Panc1 (cell line): ENCODE measurements around the gene ADIRF. TPM values are rescaled to one million over a fixed set of nuclear protein-coding genes. Genes with fewer than 3 reads are reported as not detected.
"Not testable (repeated sequence)": the region's sequence is repeated elsewhere in the genome, so short reads cannot be mapped to it uniquely, and the experiment has no call there.

ENCODE experiments used
- ATAC-seq: fragments of 200-7000 bp; cut with Tn5 transposase; 2 replicates; pipeline ENCODE4 v1.9.1; 2020; ENCODE audit warnings: mild to moderate bottlenecking, moderate library complexity
- BruUV-seq: library from RNA; stranded (reverse); fragments of 400-500 nt; replicated peaks from 2 replicates; lab custom pipeline; 2021; lab: Mats Ljungman, UMichigan
- CTCF ChIA-PET: fragments of 300-600 bp; sonication (Branson Sonifier 250); formaldehyde crosslinking; loops from one replicate; lab custom pipeline; 2022; ENCODE audit warnings: antibody characterized with exemption; lab: Charles Lee
- POLR2A ChIA-PET: fragments of 300-600 bp; sonication (Branson Sonifier 250); formaldehyde crosslinking; loops from one replicate; lab custom pipeline; 2022; ENCODE audit warnings: antibody characterized with exemption; lab: Charles Lee
- DNase-seq: peaks from one replicate; pipeline ENCODE4 v3.0.0-alpha.2; 2010; ENCODE audit warnings: low read depth, low spot score
- H3K27ac ChIP-seq: 2 replicates; pipeline ENCODE4 v1.5.1; 2011; ENCODE audit warnings: mild to moderate bottlenecking, low read length, inconsistent platforms
- H3K27me3 ChIP-seq: fragments of 200-500 bp; sonication (Bioruptor generic); 2 replicates; pipeline ENCODE4 v1.6.0; 2014; ENCODE audit warnings: low read length, inconsistent platforms; ENCODE audit not compliant: control insufficient read depth, insufficient read depth
- H3K36me3 ChIP-seq: fragments of 200-500 bp; sonication (Bioruptor generic); 2 replicates; pipeline ENCODE4 v1.5.1; 2014; ENCODE audit warnings: inconsistent platforms, mild to moderate bottlenecking, low read length, moderate library complexity; ENCODE audit not compliant: control insufficient read depth, insufficient read depth
- H3K4me1 ChIP-seq: 2 replicates; pipeline ENCODE4 v1.5.1; 2011; ENCODE audit warnings: inconsistent platforms, mild to moderate bottlenecking, low read length, moderate library complexity; ENCODE audit not compliant: control insufficient read depth, insufficient read depth
- H3K4me3 ChIP-seq, 2 experiments: 2 replicates each; pipeline ENCODE4 v1.5.1; 2011 to 2012; ENCODE audit warnings: low read depth in 2 of 2, low read length in 2 of 2, mild to moderate bottlenecking in 2 of 2, inconsistent platforms in 1 of 2, moderate library complexity in 1 of 2
- H3K9me3 ChIP-seq: fragments of 200-500 bp; sonication (Bioruptor generic); 2 replicates; pipeline ENCODE4 v1.5.1; 2014; ENCODE audit warnings: low read depth, mild to moderate bottlenecking, inconsistent platforms, low read length, moderate library complexity; ENCODE audit not compliant: control insufficient read depth, insufficient read depth
- CTCF ChIP-seq: fragments of 450-650 bp; IDR thresholded peaks from 2 replicates; pipeline ENCODE4 v1.5.1; 2017; ENCODE audit warnings: mild to moderate bottlenecking
- POLR2AphosphoS5 ChIP-seq: IDR thresholded peaks from 2 replicates; pipeline ENCODE4 v1.6.1; 2012; ENCODE audit warnings: mild to moderate bottlenecking, low read depth, low read length, moderate library complexity
- REST ChIP-seq, 2 experiments: IDR thresholded peaks; 2 replicates each; pipeline ENCODE4 v1.6.1; 2011 to 2012; ENCODE audit warnings: low read depth in 2 of 2, control low read depth in 1 of 2, low read length in 1 of 2, mild to moderate bottlenecking in 1 of 2, moderate library complexity in 1 of 2; ENCODE audit not compliant: insufficient read depth in 1 of 2
- SIN3A ChIP-seq: IDR thresholded peaks from 2 replicates; pipeline ENCODE4 v1.6.1; 2012; ENCODE audit warnings: low read depth, mild to moderate bottlenecking, low read length, moderate library complexity, borderline replicate concordance; ENCODE audit not compliant: insufficient read depth
- TCF7L2 ChIP-seq: IDR thresholded peaks from 2 replicates; pipeline ENCODE4 v1.6.1; 2011; ENCODE audit warnings: mild to moderate bottlenecking, low read depth, low read length, inconsistent platforms
- in situ Hi-C: cut with HindIII; loops from 2 replicates; pipeline ENCODE4 v1.10.0; 2016; ENCODE audit warnings: low sequenced_read_pairs, low pct_unique_long_range_greater_than_20kb
- intact Hi-C: fragments of 100-400 bp; cut with micrococcal nuclease; formaldehyde crosslinking; loops from one replicate; pipeline ENCODE4 v1.10.0; 2022; ENCODE audit not compliant: unreplicated experiment
- total RNA-seq: library from RNA; stranded (reverse); gene quantifications from one replicate; pipeline ENCODE4 v1.2.1, GENCODE V29; 2021; ENCODE audit not compliant: unreplicated experiment

The ADIRF gene
- total RNA-seq, 1 experiment from 2014 or later = 14.8 TPM

GRCh38 chr10:86932674-86933073, 35.6 kb upstream of the ADIRF start:
- Histone ChIP-seq H3K36me3 (no peaks in the 10 kb centered on the region), H3K9me3 (no peaks in the 10 kb centered on the region), H3K27me3 (no peaks in the 10 kb centered on the region), H3K4me3 (no peak overlapping the region), H3K4me1 (no peaks in the 10 kb centered on the region), H3K27ac (no peak overlapping the region)
- TF ChIP-seq TCF7L2 = no peak
- TF ChIP-seq CTCF = no peak
- TF ChIP-seq SIN3A = no peak
- no peak for TF ChIP-seq REST (IDR thresholded peaks at IDR 0.05; ENCODE audit: insufficient read depth in 1 of 2, low read depth in 2 of 2, low read length in 1 of 2)
- TF ChIP-seq POLR2AphosphoS5 = no peak
- ChIA-PET POLR2A (interaction anchor here (0.6 kb wide), 1 partner anchor 31 kb away, joined by 3 read pairs; no protein-coding TSS in a partner anchor), CTCF (no interaction called here)
- intact Hi-C loops = no loop called here
- in situ Hi-C loops = no loop called here
- BruUV-seq = no TSS peak
- ATAC-seq = no peak
- no peak for DNase-seq

- BruUV-seq, H3K9me3 ChIP-seq, H3K27ac ChIP-seq, in situ Hi-C loops, H3K4me1 ChIP-seq, DNase-seq, intact Hi-C loops, H3K4me3 ChIP-seq, H3K36me3 ChIP-seq, POLR2A ChIA-PET, H3K27me3 ChIP-seq, CTCF ChIA-PET: not testable (repeated sequence)
- ATAC-seq = peak; percentile 17; the same call in 1 of the 2 replicates
Measured at GRCh38 chr10:86934162-86934711, 34.0 kb upstream of the ADIRF start.
